Medulla oblongata (tissue), 1 donor: ENCODE data around the gene ACAA1.
"Not testable (repeated sequence)": the region's sequence is repeated elsewhere in the genome, so short reads cannot be mapped to it uniquely, and the experiment has no call there.

Source experiments
- DNase-seq: peaks from one replicate; pipeline ENCODE4 v3.0.0-alpha.2; 2015; ENCODE audit errors: extremely low spot score

ACAA1 gene

GRCh38 chr3:38134517-38135143, 2.3 kb downstream of the ACAA1 start:
- DNase-seq: not testable (repeated sequence)

- DNase-seq: no peak
Observed at GRCh38 chr3:38133557-38134405, 3.1 kb downstream of the ACAA1 start.

GRCh38 chr3:38133209-38133556, 3.7 kb downstream of the ACAA1 start:
- DNase-seq: no peak

GRCh38 chr3:38131621-38132369, 5.1 kb downstream of the ACAA1 start:
- no peak for DNase-seq

DNA sequence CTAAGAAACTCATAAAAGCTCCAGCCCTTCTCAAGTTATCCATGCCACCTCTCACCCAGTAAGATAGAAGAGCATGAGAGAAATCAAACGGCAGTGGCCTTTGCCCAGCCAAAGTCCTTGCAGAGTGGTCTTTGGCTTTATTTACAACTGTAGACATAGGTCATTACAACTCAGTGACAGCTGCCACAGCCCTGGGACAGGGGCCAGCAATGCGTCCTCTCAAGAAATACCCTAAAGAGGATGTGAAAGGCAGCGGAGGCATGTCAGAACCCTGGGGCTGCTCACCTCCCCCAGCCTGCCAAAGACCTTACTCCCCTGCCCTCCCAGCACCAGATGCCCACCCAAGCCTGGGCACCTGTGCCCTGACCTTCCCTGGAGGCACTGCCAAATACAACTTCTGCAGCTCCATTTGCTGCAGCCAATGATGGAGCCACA, 6.3 kb downstream of the ACAA1 start:
- DNase-seq: no peak

GRCh38 chr3:38129058-38129457, 7.9 kb downstream of the ACAA1 start:
- DNase-seq: no peak

- no peak for DNase-seq
Observed at GRCh38 chr3:38128303-38128655, 8.6 kb downstream of the ACAA1 start.

GRCh38 chr3:38127611-38128302, 9.2 kb downstream of the ACAA1 start:
- DNase-seq: no peak

GRCh38 chr3:38126121-38126892, 10.6 kb downstream of the ACAA1 start:
- no peak for DNase-seq

DNA sequence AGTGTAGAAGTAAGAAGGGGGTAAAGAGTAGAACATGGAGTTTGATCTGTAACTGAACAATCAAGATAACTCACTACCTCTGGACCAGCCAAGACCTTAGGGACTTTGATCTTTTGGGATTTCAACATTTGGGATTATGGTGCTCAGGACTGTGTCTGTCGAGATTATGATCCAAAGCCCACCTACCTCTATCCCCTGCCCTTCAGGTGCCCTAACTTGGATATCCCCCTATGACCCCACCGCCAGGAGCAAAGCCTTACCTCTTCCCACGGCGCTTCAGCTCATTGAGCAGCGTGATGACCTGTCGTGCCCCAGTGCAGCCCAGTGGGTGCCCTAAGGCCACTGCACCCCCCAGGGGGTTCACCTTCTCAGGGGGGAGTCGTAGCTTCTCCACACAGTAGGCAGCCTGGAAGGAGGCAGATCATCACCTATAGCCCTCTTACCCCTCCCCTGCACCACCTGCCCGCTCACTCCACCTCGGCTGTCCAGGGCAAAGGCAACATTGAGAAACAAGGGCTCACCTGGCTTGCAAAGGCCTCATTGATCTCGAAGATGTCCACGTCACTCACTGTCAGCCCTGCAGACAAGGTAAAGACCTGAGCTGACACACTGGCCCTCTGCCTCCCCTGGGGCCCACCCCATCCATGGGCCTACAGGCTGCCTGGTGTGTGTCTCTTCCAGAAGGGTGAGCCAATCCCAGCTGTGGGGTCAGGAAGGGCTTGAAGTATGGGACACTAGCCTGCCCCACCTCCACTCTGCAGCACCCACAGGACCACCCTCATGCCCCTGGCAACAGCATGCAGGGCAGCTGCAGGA, 11.4 kb downstream of the ACAA1 start:
- DNase-seq: no peak

DNA sequence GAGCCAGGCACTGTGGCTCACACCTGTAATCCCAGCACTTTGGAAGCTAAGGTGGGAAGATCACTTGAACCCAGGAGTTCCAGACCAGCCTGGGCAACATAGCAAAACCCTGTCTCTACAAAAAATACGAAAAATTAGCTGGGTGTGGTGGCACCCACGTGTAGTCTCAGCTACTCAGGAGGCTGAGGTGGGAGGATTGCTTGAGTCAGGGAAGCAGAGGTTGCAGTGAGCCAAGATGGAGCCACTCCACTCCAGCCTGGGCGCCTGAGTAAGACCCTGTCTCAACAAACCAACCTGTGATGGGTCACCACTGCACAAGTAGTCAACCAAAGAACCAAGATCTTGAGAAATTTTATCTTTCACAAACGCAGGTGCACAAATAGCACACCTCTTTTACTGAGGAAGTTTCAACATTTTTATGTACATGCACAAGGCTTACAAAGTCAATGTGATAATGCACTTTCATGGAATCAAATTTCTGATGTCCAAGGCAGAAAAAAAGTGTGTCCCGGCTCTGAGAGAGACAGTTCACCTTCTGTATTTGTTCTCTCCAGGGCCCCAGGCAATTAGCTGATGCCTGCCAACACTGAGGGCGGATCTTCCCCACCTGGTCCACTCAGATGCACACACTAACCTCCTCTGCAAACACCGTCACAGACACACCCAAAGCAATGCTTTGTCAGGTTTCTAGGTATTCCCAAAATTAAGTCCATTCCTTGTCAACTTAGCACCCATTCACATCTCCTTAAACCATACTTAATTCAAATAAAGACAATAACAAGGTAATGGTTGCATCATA, 12.4 kb downstream of the ACAA1 start:
- no peak for DNase-seq

DNA sequence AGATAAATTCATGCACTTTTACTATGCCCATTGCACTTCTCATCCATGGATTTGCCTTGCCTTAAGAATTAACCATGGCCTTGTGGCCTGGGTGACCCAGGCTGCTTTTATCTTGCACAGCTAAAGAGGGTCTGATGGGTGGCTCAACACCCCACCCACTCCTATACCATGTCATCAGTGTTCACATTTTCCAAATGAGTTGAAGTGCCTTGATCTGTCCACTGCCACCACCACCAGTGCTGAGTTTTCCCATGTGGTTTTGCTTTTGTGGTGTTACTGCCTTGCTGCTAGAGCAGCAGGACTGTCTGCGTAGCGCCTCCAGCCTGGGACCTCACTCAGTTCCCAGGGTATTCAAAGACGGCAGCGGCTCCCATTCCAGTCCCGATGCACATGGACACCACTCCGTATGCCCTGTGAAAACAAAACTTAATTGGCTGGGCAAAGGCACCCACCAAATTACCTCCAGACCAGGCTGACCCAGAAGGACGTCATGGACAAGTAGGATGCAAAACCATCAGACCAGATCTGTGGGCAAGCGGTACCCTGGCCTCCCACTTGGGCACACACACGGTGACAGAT, 14.1 kb downstream of the ACAA1 start:
- no peak for DNase-seq

GRCh38 chr3:38121832-38122461, 15.0 kb downstream of the ACAA1 start:
- DNase-seq: no peak

DNA sequence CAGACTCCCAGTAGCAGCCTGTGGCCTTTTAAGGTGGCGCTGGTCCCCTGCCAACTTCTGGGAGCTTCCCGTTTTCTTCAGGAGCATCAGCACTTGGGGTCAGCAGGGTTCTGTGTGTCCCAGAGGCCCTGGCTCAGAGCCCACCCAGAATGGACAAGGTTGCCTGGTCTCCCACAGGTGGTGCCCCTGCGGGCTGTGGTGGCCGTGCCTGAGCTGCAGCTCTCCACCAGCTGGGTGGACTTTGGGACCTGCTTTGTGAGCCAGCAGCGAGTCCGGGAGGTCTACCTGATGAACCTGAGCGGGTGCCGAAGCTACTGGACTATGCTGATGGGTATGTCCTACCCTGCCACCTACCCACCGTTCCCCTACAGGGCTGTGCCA, 15.5 kb downstream of the ACAA1 start:
- DNase-seq: no peak

DNA sequence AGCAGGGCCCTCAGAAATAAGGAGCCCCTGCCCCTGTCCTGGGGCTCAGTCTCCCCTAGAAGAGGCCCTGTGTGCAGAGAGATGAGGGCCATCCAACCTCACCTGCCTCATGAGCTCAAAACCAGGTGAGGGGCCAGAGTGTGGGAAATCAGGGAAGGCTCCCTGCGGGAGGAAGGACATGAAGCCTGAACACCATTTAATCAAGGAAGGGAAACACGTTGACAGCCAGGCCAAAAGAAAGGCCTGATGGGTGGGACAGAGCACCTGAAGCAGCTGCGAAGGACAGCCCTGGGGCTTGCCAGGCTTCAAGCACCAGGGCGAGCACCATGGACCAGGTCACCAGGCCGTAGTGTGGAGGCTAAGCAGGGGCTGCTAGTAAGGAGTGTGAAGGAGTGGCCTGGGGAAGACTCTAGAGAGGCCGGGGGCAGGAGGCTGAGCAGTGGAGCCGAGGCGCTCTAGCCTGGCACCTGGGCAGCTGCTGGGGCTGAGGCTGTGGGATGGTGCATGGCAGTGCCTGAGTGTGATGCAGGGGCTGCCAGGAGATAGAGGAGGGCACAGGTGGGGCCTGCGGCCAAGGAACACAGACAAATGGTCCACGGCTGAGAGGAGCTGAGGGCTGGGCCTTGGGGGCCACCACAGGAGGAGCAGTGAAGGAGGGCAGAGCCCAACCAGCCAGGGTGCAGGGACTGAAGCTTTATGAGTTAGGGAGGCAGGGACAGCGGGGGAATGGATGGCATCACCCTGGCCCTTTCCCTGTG, 16.1 kb downstream of the ACAA1 start:
- no peak for DNase-seq

DNA sequence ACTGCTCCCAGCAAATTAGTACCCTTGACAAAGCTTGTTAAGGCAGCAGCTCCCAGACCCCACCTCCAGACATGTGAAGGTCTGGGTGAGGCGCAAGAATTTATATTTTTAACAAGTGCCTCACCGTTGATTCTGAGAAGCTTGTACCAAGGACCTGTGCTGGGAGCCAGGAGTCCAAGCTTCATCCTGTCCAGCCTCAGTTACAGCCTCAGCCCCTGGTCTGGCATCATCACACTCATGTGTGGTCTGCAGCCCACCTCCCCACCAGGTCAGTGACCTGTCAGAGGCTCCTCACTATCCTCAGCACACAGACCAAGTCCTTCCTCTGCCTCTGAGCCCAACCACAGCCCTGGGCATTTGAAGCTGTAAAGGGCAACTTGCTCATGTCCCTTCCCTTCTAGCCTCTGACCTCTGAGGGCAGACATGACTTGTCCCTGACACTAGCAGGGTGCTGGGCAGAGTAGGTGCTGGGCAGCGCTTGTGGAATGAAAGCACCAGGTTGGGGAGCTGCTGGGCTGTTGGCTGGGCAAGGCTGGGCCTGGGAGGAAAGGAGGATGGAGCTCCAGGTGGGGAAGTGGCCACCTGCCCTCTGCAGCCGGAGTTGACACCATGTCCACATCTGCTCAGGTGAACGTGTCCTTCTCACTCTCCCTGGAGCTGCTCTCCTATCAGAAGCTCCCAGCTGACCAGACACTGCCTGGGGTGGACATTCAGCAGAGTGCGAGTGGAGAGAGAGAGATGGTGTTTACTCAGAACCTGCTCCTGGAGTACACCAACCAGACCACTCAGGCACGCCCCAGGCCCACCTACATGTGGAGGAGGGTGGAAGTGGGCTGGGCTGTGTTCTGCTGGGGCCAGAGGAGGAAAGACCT, 16.9 kb downstream of the ACAA1 start:
- DNase-seq: no peak

GRCh38 chr3:38119248-38119544, 17.7 kb downstream of the ACAA1 start:
- DNase-seq: no peak
